Activated naive CD8-positive, alpha-beta T cell treated with anti-CD3 and anti-CD28 coated beads, Interleukin-2, amount 50 U/mL, for 24 hours (primary cell): Measurements from ENCODE around the gene TAOK1.
A peak's percentile ranks its signal among the peaks of the same experiment; 100 is the strongest.

Source experiments
- ATAC-seq: fragments of 150-1000 bp; cut with Tn5 transposase; one replicate; pipeline ENCODE4 v1.10.0; 2021
- DNase-seq: peaks from one replicate; pipeline ENCODE4 v3.0.0; 2021
- H3K27ac Mint-ChIP-seq: one replicate; pipeline ENCODE4 v1.8.0; 2021; ENCODE audit warnings: mild to moderate bottlenecking, mixed read lengths
- H3K27me3 Mint-ChIP-seq: one replicate; pipeline ENCODE4 v1.8.0; 2021; ENCODE audit warnings: mixed read lengths
- H3K36me3 Mint-ChIP-seq: one replicate; pipeline ENCODE4 v1.8.0; 2021; ENCODE audit warnings: low read depth, mixed read lengths
- H3K4me1 Mint-ChIP-seq: one replicate; pipeline ENCODE4 v1.8.0; 2021; ENCODE audit warnings: mixed read lengths
- H3K4me3 Mint-ChIP-seq: one replicate; pipeline ENCODE4 v1.8.0; 2021; ENCODE audit warnings: mild to moderate bottlenecking, moderate library complexity, mixed read lengths
- H3K9me3 Mint-ChIP-seq: one replicate; pipeline ENCODE4 v1.8.0; 2021; ENCODE audit warnings: mixed read lengths

Gene TAOK1

DNA sequence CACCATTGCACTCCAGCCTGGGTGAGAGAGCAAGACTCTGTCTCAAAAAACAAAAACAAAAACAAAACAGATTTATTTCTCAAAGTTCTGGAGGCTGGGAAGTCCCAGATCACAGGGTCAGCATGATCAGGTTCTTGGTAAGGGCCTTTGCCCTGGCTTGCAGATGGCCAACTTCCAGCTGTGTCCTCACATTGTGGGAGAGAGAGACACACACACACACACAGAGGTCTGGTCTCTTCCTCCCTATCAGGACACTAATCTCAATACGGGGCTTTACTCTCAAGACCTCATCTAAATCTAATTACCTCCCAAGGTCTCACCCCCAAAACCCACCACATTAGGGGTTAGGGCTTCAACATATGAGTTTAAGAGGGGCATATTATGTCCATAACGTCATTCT, 26.4 kb upstream of the TAOK1 start:
- H3K27me3 Mint-ChIP-seq: no peaks in the 10 kb centered on the region
- no peak for ATAC-seq
- DNase-seq: no peak
- H3K9me3 Mint-ChIP-seq: no peaks in the 10 kb centered on the region
- H3K4me1 Mint-ChIP-seq: peaks cover under 1% of the 10 kb centered on the region
- no peak overlapping the region for H3K4me3 Mint-ChIP-seq
- no peaks in the 10 kb centered on the region for H3K36me3 Mint-ChIP-seq
- no peak overlapping the region for H3K27ac Mint-ChIP-seq

DNA sequence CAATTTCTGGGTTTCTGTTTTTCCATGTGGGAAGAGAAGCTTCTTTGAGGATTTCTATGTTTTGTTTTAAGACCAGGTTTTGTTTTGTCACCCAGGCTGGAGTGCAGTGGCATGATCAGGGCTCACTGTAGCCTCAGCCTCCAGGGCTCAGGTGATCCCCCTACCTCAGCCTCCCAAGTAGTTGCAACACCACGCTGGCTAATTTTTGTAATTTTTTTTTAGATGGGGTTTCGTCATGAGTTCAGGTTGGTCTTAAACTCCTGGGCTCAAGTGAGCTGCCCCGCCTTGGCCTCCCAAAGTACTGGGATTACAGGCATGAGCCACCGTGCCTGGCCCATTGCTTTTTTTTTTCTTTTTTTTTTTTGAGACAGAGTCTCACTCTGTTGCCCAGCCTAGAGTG, 25.5 kb upstream of the TAOK1 start:
- no peaks in the 10 kb centered on the region for H3K27me3 Mint-ChIP-seq
- DNase-seq (no peak), ATAC-seq (no peak)
- H3K4me1 Mint-ChIP-seq: no peaks in the 10 kb centered on the region
- no peaks in the 10 kb centered on the region for H3K36me3 Mint-ChIP-seq
- no peak overlapping the region for H3K27ac Mint-ChIP-seq
- H3K4me3 Mint-ChIP-seq: no peak overlapping the region
- no peaks in the 10 kb centered on the region for H3K9me3 Mint-ChIP-seq

- Mint-ChIP-seq H3K4me3 (no peak overlapping the region), H3K27me3 (no peaks in the 10 kb centered on the region)
- no peak for ATAC-seq
Measured at GRCh38 chr17:29368161-29368560, 22.0 kb upstream of the TAOK1 start.

DNA sequence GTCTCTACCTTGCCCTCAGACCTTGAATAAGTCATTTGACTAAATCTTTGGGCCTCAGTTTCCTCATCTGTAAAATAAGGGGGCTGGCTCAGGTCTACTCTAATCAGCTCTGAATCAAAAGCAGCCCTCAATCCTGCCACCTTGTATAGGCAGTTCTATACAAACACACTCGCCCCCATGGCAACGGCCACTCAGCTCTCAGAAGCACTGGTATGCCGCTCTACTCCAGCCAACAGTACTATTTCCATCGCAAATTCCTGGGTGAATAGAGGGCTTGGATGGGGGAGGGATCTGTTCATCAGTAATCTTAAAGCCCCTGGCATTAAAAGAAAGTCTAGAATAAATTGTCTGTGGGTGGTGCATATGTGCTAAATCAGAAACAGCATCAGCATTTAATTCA, 21.2 kb upstream of the TAOK1 start:
- Mint-ChIP-seq H3K9me3 (no peaks in the 10 kb centered on the region), H3K36me3 (no peaks in the 10 kb centered on the region), H3K27ac (no peak overlapping the region), H3K4me3 (no peak overlapping the region), H3K27me3 (no peaks in the 10 kb centered on the region), H3K4me1 (no peaks in the 10 kb centered on the region)
- ATAC-seq (no peak), DNase-seq (no peak)

More at GRCh38 chr17:29368161-29368560, 22.0 kb upstream of the TAOK1 start:
- no peaks in the 10 kb centered on the region for H3K9me3 Mint-ChIP-seq
- H3K27ac Mint-ChIP-seq: no peak overlapping the region
- H3K4me1 Mint-ChIP-seq: no peaks in the 10 kb centered on the region
- H3K36me3 Mint-ChIP-seq: no peaks in the 10 kb centered on the region
- DNase-seq: no peak

DNA sequence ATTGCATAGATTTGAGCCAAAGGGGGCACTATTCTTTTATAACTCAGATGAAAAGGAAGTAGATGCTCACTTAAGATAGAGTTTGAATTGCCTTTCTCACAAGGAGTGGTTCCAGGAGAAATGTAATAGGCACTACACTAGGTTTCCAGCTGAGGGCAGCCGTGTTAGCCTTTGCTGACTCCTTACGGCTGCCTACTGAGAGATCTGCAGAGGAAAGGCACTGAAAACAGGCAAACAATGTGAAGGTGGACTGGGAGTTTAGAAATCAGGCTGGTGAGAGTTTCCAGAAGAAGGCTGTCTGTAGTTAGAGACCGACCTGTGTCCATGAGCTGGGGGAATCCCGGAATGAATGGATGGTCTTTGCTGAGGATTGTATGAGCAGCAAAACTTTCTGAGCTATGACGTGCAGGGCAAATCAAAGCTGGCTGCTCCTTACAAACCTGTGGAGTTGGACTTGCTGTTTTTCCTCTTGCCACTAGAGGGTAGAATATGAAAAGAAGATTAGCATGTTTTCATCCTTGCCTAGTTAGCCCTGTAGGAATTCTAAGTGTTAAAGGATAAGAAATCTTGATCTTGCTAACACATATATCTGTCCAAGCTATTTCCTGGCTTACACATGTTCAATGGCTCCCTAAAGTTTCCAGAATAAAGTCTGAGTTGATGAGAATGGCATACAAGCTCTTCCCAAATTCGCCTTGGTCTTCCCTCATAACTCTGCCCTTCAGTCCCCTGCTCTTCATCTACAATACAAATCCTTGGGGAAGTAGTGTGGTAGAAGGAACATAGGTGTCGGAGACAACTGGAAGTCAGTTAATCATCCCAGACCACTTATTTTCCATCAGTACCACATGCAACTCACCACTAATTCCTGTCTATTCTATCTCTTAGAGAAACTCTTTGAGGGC, 20.1 kb upstream of the TAOK1 start:
- no peaks in the 10 kb centered on the region for H3K4me1 Mint-ChIP-seq
- H3K36me3 Mint-ChIP-seq: no peaks in the 10 kb centered on the region
- no peaks in the 10 kb centered on the region for H3K9me3 Mint-ChIP-seq
- no peaks in the 10 kb centered on the region for H3K27me3 Mint-ChIP-seq
- DNase-seq (peak; percentile 22), ATAC-seq (peak; percentile 89)
- H3K4me3 Mint-ChIP-seq: no peak overlapping the region
- no peak overlapping the region for H3K27ac Mint-ChIP-seq

DNA sequence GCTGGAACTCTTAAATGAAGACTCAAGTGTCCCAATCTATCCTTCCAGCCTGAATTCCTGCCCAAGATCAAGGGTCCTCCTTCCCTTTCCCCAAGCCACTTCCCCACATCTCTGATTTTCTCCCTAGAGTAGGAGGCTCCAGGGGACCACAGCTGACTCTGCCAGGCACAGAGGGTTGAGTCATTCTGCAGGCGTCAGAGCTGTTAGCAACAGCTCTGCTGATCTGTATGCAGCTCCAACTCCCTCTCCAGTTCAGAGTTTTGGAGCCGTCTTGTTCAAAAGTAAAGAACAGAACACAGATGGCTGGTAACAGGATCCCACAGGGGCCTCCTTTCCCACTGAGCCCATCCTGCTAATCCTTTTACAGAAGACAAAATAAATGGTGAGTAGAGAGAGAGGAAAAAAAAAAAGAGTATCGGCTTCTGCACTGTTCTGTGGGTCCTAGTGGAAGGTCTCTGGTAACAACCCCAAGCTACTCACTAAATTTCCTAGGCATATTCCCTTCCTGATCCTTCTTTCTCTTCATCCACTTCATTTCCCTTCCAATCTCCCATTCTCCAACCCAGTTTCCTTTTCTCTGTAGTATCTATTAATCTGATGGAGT, 13.4 kb upstream of the TAOK1 start:
- H3K36me3 Mint-ChIP-seq: no peaks in the 10 kb centered on the region
- ATAC-seq: no peak
- H3K4me1 Mint-ChIP-seq: no peaks in the 10 kb centered on the region
- no peak for DNase-seq
- no peak overlapping the region for H3K4me3 Mint-ChIP-seq
- no peaks in the 10 kb centered on the region for H3K9me3 Mint-ChIP-seq
- no peak overlapping the region for H3K27ac Mint-ChIP-seq
- no peaks in the 10 kb centered on the region for H3K27me3 Mint-ChIP-seq

DNA sequence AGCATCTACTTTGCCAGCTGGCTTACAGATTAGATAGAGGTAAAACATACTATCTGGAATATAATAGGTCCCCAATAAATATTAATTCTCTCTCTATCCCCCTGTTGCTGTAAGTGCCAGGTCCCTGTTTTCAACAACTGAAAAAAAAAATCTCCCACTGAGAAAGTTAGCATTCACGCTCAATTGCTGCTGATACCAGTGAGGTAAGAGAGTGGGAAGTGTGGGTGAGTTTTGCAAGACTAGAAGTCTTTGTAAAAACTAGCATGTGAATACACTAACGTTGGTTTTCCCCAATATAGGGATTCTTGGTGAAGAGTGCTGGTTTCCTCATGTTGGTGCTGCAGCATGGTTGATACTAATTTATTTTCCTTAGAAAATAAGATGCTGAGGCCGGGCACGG, 11.7 kb upstream of the TAOK1 start:
- DNase-seq: no peak
- Mint-ChIP-seq H3K4me3 (no peak overlapping the region), H3K27ac (no peak overlapping the region), H3K9me3 (no peaks in the 10 kb centered on the region), H3K4me1 (no peaks in the 10 kb centered on the region), H3K27me3 (no peaks in the 10 kb centered on the region), H3K36me3 (no peaks in the 10 kb centered on the region)
- ATAC-seq: no peak

- no peaks in the 10 kb centered on the region for H3K9me3 Mint-ChIP-seq
- no peak overlapping the region for H3K4me3 Mint-ChIP-seq
- H3K36me3 Mint-ChIP-seq: no peaks in the 10 kb centered on the region
- no peak for DNase-seq
- no peaks in the 10 kb centered on the region for H3K27me3 Mint-ChIP-seq
- no peaks in the 10 kb centered on the region for H3K4me1 Mint-ChIP-seq
- ATAC-seq: no peak
- no peak overlapping the region for H3K27ac Mint-ChIP-seq
Measured at GRCh38 chr17:29379084-29379991, 10.8 kb upstream of the TAOK1 start.

DNA sequence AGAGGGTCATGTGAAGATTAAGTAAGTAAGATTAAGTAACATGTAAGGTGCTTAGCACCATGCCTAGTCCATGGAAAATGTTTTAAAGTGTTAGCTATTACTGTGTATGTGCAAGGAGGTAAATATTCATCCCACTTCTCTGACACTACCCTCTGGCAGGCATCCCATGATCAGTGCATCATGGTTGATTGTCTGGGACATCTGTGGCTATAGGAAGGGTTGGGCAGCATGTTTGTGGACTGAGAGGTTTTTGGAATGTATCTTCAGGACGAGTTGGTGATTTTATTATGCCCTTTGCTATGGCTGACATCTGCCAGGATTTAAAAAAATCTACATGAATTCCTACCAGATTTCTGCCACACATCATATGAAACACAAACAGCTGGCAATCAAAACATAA, 6.5 kb upstream of the TAOK1 start:
- no peaks in the 10 kb centered on the region for H3K27me3 Mint-ChIP-seq
- H3K36me3 Mint-ChIP-seq: no peaks in the 10 kb centered on the region
- H3K4me1 Mint-ChIP-seq: no peaks in the 10 kb centered on the region
- H3K27ac Mint-ChIP-seq: no peak overlapping the region
- no peak for DNase-seq
- no peaks in the 10 kb centered on the region for H3K9me3 Mint-ChIP-seq
- no peak for ATAC-seq
- no peak overlapping the region for H3K4me3 Mint-ChIP-seq

GRCh38 chr17:29384901-29385300, 5.3 kb upstream of the TAOK1 start:
- Mint-ChIP-seq H3K27me3 (no peaks in the 10 kb centered on the region), H3K36me3 (no peaks in the 10 kb centered on the region), H3K9me3 (no peaks in the 10 kb centered on the region), H3K27ac (no peak overlapping the region), H3K4me1 (peaks cover 5% of the 10 kb centered on the region), H3K4me3 (no peak overlapping the region)
- ATAC-seq (no peak), DNase-seq (no peak)

DNA sequence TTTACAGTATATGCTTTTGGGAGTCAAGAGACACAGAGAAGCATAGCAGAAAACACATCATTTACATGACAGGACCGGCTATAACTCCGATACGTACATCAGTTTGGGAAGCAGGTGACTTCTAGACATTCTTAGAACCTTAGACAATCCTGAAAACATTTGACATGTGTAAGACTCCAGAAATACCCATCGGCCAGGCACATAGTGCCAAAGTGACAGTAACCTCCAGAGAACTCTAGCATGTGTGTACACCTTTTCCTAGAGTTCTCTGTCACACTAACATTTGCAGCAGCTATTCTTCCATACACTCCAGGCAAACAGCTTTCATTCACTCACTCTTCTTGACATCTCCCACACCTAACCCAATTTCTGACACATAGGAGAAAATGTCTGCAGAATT, 3.4 kb upstream of the TAOK1 start:
- ATAC-seq (no peak), DNase-seq (no peak)
- Mint-ChIP-seq H3K36me3 (no peaks in the 10 kb centered on the region), H3K27ac (no peak overlapping the region), H3K4me3 (no peak overlapping the region), H3K4me1 (peaks cover 12% of the 10 kb centered on the region), H3K27me3 (no peaks in the 10 kb centered on the region), H3K9me3 (no peaks in the 10 kb centered on the region)

- Mint-ChIP-seq H3K9me3 (no peaks in the 10 kb centered on the region), H3K27me3 (no peaks in the 10 kb centered on the region), H3K4me1 (peaks cover 31% of the 10 kb centered on the region), H3K4me3 (no peak overlapping the region), H3K36me3 (no peaks in the 10 kb centered on the region), H3K27ac (no peak overlapping the region)
- ATAC-seq (no peak), DNase-seq (no peak)
Measured at GRCh38 chr17:29388937-29389336, 1.2 kb upstream of the TAOK1 start.

GRCh38 chr17:29390851-29391631, 878 bp downstream of the TAOK1 start:
- peak overlapping the region; percentile 63 for H3K27ac Mint-ChIP-seq
- H3K4me1 Mint-ChIP-seq: peaks cover 39% of the 10 kb centered on the region
- peak overlapping the region; percentile 89 for H3K4me3 Mint-ChIP-seq
- H3K36me3 Mint-ChIP-seq: no peaks in the 10 kb centered on the region
- H3K27me3 Mint-ChIP-seq: no peaks in the 10 kb centered on the region
- peak; percentile 6 for ATAC-seq
- DNase-seq: no peak
- no peaks in the 10 kb centered on the region for H3K9me3 Mint-ChIP-seq

- Mint-ChIP-seq H3K4me3 (no peak overlapping the region), H3K27ac (no peak overlapping the region), H3K27me3 (no peaks in the 10 kb centered on the region), H3K36me3 (no peaks in the 10 kb centered on the region), H3K9me3 (no peaks in the 10 kb centered on the region), H3K4me1 (peaks cover 39% of the 10 kb centered on the region)
- no peak for ATAC-seq
- no peak for DNase-seq
Measured at GRCh38 chr17:29393436-29393835, 3.3 kb downstream of the TAOK1 start.
